ENCODE results near the gene PRSS27.
A peak's percentile ranks its signal among the peaks of the same experiment; 100 is the strongest.
"Not testable (repeated sequence)": the region's sequence is repeated elsewhere in the genome, so short reads cannot be mapped to it uniquely, and the experiment has no call there.

PRSS27 gene

DNA sequence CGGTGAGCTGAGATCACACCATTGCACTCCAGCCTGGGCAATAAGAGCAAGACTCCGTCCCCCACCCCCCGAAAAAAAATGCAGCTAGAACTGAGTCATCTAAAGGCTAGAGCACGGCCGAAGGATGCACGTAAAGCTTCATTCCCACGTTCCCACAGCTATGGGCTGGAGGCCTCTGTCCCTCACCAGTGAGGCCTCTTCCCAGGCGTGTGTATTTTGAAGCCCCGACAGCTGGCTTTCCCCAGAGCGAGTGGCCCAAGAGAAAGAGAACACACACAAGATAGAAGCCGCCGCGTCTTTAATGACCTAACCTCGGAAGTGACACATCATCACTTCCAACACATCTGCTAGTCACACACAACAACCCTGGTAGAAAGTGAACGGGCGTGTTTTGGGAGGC lies 44.3 kb downstream of the PRSS27 start:
- H3K4me3 ChIP-seq (ENCODE audit: control insufficient read depth, low read depth, low read length): no peak overlapping the region
- TF ChIP-seq, protein P1, sequence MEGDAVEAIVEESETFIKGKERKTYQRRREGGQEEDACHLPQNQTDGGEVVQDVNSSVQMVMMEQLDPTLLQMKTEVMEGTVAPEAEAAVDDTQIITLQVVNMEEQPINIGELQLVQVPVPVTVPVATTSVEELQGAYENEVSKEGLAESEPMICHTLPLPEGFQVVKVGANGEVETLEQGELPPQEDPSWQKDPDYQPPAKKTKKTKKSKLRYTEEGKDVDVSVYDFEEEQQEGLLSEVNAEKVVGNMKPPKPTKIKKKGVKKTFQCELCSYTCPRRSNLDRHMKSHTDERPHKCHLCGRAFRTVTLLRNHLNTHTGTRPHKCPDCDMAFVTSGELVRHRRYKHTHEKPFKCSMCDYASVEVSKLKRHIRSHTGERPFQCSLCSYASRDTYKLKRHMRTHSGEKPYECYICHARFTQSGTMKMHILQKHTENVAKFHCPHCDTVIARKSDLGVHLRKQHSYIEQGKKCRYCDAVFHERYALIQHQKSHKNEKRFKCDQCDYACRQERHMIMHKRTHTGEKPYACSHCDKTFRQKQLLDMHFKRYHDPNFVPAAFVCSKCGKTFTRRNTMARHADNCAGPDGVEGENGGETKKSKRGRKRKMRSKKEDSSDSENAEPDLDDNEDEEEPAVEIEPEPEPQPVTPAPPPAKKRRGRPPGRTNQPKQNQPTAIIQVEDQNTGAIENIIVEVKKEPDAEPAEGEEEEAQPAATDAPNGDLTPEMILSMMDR (IDR thresholded peaks at IDR 0.05; ENCODE audit: control insufficient read depth, insufficient read depth, low read depth, low read length, missing control alignments): no peak
- DNase-seq (ENCODE audit: low read depth): no peak

DNA sequence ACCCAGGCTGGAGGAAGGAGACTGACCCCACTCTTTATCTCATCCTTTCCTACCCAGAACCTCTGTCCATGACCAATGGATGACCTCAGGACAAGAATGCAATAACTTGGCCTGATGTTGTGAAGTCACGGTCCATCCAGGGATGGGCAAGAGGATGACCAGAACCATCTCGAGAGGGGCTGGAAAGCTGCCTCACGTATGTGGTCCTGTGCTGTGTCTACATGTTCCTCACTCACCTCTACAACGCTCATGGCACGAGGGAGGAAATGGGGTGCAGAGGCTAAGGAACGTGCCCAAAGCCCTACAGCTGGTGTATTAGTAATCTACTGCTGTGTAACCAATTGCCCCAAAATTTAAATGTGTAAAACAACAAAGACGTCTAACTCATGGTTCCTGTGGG lies 45.0 kb downstream of the PRSS27 start:
- H3K4me3 ChIP-seq (ENCODE audit: control insufficient read depth, low read depth, low read length): no peak overlapping the region
- DNase-seq (ENCODE audit: low read depth): no peak
- TF ChIP-seq, protein P1 (IDR thresholded peaks at IDR 0.05; ENCODE audit: control insufficient read depth, insufficient read depth, low read depth, low read length, missing control alignments): no peak

DNA sequence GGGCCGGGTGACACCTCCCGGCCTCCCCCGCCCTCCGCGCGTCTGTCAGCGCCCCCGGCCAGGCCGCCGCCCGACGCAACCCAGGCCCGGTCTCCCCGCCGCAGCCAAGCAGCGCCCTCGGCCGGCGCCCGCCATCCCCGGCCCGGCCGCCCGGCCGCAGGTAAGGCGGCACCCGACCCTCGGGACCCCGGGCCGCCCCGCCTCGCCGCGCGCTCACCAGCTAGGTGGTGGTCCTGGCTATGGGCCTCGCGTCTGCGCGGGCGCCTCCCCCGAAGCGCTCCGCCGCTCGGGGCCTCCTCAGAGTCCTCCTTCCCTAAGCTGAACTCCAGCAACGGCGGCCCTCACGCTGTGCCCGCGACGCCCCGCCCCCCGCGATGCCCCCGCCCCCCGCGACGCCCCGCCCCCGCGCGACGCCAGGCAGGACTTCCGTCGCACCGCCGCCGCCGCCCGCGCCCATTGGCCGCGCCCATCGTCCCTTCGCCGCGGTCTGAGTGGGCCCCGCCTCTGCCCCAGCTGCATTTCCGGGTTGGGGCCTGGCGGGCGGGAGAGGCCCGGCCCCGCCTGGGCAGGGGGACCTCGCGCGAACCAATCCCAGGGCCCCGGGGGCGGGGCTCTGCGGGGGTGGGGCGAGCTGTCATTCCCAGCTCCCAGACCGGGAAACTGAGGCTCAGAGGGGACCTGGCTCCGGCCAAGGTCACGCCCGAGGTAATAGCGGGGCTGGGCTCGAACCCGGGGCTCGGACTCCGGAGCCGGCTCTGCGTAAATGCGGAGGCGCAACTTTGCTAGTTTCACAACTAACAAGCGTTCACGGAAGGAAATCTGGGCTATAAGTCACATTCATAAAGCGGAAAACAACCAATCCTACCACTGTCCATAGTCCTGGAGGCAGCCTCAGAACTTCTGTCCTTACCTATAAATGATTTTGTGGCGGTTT lies 46.7 kb downstream of the PRSS27 start:
- peak; percentile 41 for DNase-seq (ENCODE audit: low read depth)
- H3K4me3 ChIP-seq (ENCODE audit: control insufficient read depth, low read depth, low read length): peak overlapping the region; percentile 77
- TF ChIP-seq, protein P1 (IDR thresholded peaks at IDR 0.05; ENCODE audit: control insufficient read depth, insufficient read depth, low read depth, low read length, missing control alignments): no peak

DNA sequence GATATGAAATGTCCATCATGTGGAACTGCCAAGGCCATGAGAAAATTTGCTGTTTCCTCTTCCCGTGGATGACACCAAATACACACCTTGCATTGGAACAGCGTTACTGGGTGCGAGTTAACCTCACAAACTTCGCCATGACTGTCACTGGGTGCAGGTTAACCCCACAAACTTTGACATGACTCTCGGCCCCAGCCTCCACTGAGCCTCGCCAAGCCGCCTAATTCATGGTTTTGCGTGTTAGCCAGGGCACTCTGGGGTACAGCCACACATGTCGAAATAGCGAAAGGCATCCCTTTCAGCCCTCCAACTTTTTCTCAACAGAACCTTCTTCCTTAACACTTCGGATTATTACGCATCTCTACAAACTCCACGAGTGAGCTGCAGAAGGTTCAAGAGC lies 48.3 kb downstream of the PRSS27 start:
- TF ChIP-seq, protein P1 (IDR thresholded peaks at IDR 0.05; ENCODE audit: control insufficient read depth, insufficient read depth, low read depth, low read length, missing control alignments): no peak
- no peak for DNase-seq (ENCODE audit: low read depth)
- H3K4me3 ChIP-seq (ENCODE audit: control insufficient read depth, low read depth, low read length): no peak overlapping the region

DNA sequence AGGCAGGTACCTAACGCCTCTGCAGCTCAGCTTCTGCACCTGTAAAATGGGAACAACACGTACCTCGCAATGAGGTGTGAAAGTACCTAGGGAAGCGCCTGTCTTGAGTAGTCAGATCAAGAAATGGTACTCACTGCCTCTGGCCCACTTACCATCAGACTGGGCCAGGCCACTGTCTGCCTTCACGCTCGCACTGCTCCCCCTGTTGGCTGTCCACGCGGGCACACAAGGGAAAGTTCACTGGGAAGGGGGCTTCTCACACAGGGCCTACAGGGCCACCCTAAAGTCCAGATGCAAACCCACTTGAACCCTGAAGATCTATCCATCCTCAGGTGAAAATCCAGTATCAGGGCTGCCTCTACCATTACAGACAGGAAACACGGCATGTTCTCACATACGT lies 48.8 kb downstream of the PRSS27 start:
- not testable (repeated sequence) for H3K4me3 ChIP-seq (ENCODE audit: control insufficient read depth, low read depth, low read length); DNase-seq (ENCODE audit: low read depth)
- TF ChIP-seq, protein P1 (IDR thresholded peaks at IDR 0.05; ENCODE audit: control insufficient read depth, insufficient read depth, low read depth, low read length, missing control alignments): peak; percentile 21

DNA sequence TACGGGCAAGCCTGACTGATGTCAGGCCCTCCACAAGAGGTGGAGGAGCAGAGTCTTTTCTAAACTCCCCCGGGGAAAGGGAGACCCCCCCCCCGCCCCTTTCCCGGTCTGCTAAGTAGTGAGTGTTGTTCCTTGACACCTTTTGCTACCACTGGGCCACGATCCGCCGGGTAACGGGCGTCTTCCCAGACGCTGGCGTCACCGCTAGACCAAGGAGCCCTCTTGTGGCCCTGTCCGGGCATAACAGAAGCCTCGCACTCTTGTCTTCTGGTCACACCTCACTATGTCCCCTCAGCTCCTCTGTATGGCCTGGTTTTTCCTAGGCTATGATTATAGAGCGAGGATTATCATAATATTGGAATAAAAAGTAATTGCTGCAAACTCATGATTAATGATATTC lies 50.0 kb downstream of the PRSS27 start:
- H3K4me3 ChIP-seq (ENCODE audit: control insufficient read depth, low read depth, low read length); DNase-seq (ENCODE audit: low read depth): not testable (repeated sequence)
- TF ChIP-seq, protein P1 (IDR thresholded peaks at IDR 0.05; ENCODE audit: control insufficient read depth, insufficient read depth, low read depth, low read length, missing control alignments): peak; percentile 66

DNA sequence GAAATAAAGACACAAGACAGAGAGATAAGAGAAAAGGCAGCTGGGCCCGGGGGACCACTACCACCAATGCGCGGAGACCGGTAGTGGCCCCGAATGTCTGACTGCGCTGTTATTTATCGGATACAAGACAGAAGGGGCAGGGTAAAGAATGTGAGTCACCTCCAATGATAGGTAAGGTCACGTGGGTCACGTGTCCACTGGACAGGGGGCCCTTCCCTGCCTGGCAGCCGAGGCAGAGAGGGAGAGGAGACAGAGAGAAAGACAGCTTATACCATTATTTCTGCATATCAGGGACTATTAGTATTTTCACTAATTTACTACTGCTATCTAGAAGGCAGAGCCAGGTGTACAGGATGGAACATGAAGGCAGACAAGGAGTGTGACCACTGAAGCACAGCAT lies 50.4 kb downstream of the PRSS27 start:
- H3K4me3 ChIP-seq (ENCODE audit: control insufficient read depth, low read depth, low read length); DNase-seq (ENCODE audit: low read depth): not testable (repeated sequence)

DNA sequence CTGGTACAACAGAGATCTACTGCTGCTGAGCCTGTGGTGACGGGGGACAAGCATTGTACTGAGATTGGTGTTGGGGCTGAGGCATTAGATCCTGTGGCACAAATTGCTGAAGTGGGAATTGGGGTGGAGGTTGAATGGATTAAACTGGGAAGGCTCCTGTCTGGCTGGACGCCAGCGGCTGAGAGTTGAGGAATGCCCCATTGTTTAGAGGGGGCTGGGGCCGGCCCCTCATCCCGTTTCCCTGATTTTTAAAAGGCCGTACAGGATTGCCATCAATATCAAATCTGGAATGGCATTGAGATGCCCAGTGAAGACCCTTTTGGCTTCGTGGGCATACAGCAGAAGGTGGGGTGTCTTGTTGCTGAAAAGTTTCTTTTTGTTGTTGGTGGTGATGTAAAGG lies 53.4 kb downstream of the PRSS27 start:
- not testable (repeated sequence) for H3K4me3 ChIP-seq (ENCODE audit: control insufficient read depth, low read depth, low read length); DNase-seq (ENCODE audit: low read depth)
